GM18868 (cell line): ENCODE results near the gene NUS1.
"Not testable (repeated sequence)": the region's sequence is repeated elsewhere in the genome, so short reads cannot be mapped to it uniquely, and the experiment has no call there.

Experiments used
- ATAC-seq: cut with Tn5 transposase; IDR thresholded peaks from one replicate; pipeline ENCODE4 v1.9.1; 2021; ENCODE audit warnings: mild to moderate bottlenecking, moderate library complexity; ENCODE audit not compliant: unreplicated experiment

NUS1 gene

DNA sequence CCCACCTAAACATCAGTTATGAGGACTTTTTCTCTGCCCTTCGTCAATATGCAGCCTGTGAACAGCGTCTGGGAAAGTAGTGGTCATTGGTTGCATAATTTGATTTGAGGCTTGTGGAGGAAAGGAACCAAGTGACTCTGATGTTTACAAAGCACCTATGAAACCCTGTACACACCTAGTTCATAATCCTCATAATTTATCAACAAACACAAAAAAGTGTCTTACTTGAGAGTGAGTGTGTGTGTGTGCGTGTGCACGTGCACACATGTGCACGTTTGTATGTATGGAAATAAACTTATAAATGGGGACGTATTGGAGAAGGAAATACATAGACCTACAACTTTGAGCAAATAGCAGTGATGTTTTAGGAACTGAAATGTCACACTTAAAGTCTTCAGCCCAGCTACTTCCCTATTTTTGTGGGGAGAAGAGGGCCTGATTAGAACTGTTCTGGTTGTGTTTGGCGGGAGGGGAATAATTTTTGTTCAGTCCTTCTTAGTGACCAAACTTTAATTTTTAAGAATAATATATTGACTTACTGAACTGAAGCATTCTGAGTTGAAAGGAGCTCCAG is 31.8 kb downstream of the NUS1 start:
- peak; percentile 46 for ATAC-seq

GRCh38 chr6:117711369-117711768 is 36.1 kb downstream of the NUS1 start:
- ATAC-seq, result peak; percentile 44

- ATAC-seq, result no peak
These were observed 43.6 kb downstream of the NUS1 start for GRCh38 chr6:117718895-117719294.

DNA sequence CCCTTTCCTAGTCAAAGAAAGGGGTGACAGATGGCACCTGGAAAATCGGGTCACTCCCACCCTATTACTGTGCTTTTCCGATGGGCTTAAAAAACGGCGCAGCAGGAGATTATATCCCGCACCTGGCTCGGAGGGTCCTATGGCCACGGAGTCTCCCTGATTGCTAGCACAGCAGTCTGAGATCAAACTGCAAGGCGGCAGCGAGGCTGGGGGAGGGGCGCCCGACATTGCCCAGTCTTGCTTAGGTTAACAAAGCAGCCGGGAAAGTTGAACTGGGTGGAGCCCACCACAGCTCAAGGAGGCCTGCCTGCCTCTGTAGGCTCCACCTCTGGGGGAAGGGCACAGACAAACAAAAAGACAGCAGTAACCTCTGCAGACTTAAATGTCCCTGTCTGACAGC is 46.3 kb downstream of the NUS1 start:
- not testable (repeated sequence) for ATAC-seq

DNA sequence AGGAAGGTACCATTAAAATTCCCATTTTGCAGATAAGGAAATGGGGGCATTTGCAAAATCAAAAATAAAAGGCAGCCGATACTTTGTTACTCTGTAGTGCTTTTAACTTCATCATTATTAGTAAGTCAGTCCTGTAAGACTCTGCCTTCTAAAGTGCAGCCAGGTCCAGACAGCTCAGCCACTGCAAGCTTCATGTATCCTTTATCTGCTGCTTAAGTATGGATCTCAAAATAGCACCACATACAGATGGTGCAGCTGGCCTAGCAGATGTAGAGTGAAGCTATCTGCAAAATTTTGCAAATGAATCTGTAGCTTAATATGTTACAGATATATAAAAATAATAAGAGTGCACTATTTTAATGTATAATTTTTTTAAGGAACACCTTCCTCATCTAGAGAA is 53.4 kb downstream of the NUS1 start:
- no peak for ATAC-seq

DNA sequence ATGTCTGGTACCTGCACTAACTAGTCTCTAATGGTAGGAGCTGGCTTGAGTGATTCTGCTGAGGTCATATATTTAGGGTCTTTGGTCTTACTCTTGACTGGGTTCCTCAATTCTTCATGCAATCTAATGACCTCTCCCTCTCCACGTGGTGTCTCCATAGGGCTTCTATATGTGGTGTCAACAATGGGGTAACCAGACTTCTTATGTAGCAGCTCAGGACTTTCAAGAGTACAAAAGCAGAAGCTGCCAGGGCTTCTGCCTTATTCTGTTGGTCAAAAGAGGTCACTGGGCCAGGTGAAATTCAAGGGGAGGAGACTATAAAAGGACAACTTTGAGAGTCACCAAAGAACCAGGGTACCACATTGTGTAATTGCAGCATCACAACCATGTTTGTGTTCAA is 54.3 kb downstream of the NUS1 start:
- ATAC-seq, result no peak

DNA sequence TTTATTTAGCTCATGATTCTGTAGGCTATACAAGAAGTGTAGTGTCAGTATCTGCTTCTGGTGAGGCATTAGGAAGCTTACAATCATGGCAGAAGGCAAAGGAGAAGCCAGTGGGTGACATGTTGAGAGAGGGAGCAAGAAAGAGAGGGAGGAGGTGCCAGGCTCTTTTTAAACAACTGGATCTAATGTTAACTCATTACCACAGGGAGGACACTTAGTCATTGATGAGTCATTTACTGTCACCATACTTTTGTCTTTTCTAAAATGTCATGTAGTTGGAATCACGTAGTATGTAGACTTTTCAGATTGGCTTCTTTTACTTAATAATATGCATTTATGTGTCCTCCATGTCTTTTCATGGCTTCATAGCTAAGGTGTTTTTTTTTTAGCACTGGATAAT is 58.1 kb downstream of the NUS1 start:
- no peak for ATAC-seq

DNA sequence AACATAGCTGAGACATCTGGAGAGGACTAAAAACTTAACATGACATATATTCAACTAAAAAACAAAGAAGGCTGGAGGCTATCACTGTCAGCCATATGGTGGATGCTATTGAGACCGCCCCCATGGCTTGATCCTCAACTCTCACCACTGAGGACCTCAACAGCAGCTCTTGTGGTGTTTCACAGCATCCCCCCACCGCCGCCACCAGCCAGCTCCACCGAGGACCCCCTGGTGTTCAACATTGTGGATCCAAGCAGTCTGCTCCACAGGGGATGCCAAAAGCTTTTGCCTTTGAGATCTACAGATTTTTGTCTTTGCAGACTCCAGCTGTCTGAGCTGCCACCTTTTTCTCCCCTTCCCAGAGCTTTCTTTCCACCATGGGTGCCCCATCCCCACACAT is 64.6 kb downstream of the NUS1 start:
- ATAC-seq, result no peak

- no peak for ATAC-seq
These were observed 65.3 kb downstream of the NUS1 start for GRCh38 chr6:117740605-117741004.

DNA sequence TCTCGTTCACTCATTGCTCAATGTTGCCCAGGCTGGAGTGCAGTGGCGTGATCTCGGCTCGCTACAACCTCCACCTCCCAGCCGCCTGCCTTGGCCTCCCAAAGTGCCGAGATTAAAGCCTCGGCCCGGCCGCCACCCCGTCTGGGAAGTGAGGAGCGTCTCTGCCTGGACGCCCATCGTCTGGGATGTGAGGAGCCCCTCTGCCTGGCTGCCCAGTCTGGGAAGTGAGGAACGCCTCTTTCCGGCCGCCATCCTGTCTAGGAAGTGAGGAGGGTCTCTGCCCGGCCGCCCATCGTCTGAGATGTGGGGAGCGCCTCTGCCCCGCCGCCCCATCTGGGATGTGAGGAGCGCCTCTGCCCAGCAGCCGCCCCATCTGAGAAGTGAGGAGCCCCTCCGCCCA is 75.4 kb downstream of the NUS1 start:
- not testable (repeated sequence) for ATAC-seq
